22Rv1 (cell line): ENCODE measurements around the gene NDUFS6.

Experiments
- ZFX ChIP-seq: fragments of 450-650 bp; IDR thresholded peaks from 2 replicates; pipeline ENCODE4 v1.6.1; 2017; ENCODE audit warnings: antibody characterized with exemption, borderline replicate concordance
- TF ChIP-seq, protein P1 (sequence below): fragments of 450-650 bp; IDR thresholded peaks from 2 replicates; pipeline ENCODE4 v1.5.1; 2017; ENCODE audit warnings: mild to moderate bottlenecking

- TF ChIP-seq, protein P1, sequence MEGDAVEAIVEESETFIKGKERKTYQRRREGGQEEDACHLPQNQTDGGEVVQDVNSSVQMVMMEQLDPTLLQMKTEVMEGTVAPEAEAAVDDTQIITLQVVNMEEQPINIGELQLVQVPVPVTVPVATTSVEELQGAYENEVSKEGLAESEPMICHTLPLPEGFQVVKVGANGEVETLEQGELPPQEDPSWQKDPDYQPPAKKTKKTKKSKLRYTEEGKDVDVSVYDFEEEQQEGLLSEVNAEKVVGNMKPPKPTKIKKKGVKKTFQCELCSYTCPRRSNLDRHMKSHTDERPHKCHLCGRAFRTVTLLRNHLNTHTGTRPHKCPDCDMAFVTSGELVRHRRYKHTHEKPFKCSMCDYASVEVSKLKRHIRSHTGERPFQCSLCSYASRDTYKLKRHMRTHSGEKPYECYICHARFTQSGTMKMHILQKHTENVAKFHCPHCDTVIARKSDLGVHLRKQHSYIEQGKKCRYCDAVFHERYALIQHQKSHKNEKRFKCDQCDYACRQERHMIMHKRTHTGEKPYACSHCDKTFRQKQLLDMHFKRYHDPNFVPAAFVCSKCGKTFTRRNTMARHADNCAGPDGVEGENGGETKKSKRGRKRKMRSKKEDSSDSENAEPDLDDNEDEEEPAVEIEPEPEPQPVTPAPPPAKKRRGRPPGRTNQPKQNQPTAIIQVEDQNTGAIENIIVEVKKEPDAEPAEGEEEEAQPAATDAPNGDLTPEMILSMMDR: no peak
- TF ChIP-seq ZFX: no peak
These were observed 14.7 kb downstream of the NDUFS6 start for GRCh38 chr5:1815881-1816292.
